ENCODE results near the gene PTPN5.

PTPN5 gene

GRCh38 chr11:18772211-18772610 is 19.4 kb downstream of the PTPN5 start:
- DNase-seq = no peak

GRCh38 chr11:18771266-18772035 is 20.1 kb downstream of the PTPN5 start:
- no peak for DNase-seq

- no peak for DNase-seq
Observed at GRCh38 chr11:18770479-18771125, 21.0 kb downstream of the PTPN5 start.

GRCh38 chr11:18769802-18770456 is 21.7 kb downstream of the PTPN5 start:
- no peak for DNase-seq

GRCh38 chr11:18768978-18769377 is 22.6 kb downstream of the PTPN5 start:
- no peak for DNase-seq

- no peak for DNase-seq
Observed at GRCh38 chr11:18768472-18768901, 23.1 kb downstream of the PTPN5 start.

- no peak for DNase-seq
Observed at GRCh38 chr11:18766015-18766414, 25.6 kb downstream of the PTPN5 start.

- DNase-seq = no peak
Observed at GRCh38 chr11:18765554-18765953, 26.0 kb downstream of the PTPN5 start.

GRCh38 chr11:18761741-18762140 is 29.9 kb downstream of the PTPN5 start:
- DNase-seq = no peak

- no peak for DNase-seq
Observed at GRCh38 chr11:18761144-18761543, 30.5 kb downstream of the PTPN5 start.

- no peak for DNase-seq
Observed at GRCh38 chr11:18757811-18758210, 33.8 kb downstream of the PTPN5 start.

GRCh38 chr11:18756889-18757288 is 34.7 kb downstream of the PTPN5 start:
- DNase-seq = no peak

- DNase-seq = no peak
Observed at GRCh38 chr11:18754308-18754707, 37.3 kb downstream of the PTPN5 start.

- DNase-seq = no peak
Observed at GRCh38 chr11:18752502-18752901, 39.1 kb downstream of the PTPN5 start.

- no peak for DNase-seq
Observed at GRCh38 chr11:18750944-18751343, 40.7 kb downstream of the PTPN5 start.

GRCh38 chr11:18749681-18750319 is 41.8 kb downstream of the PTPN5 start:
- no peak for DNase-seq

- peak; percentile 31 for DNase-seq
Observed at GRCh38 chr11:18748766-18749365, 42.7 kb downstream of the PTPN5 start.

GRCh38 chr11:18745251-18745650 is 46.3 kb downstream of the PTPN5 start:
- DNase-seq = no peak

GRCh38 chr11:18743900-18744514 is 47.6 kb downstream of the PTPN5 start:
- DNase-seq = no peak

GRCh38 chr11:18743365-18743764 is 48.2 kb downstream of the PTPN5 start:
- DNase-seq = no peak

GRCh38 chr11:18741783-18742182 is 49.8 kb downstream of the PTPN5 start:
- no peak for DNase-seq

GRCh38 chr11:18739685-18740084 is 51.9 kb downstream of the PTPN5 start:
- DNase-seq = no peak

- no peak for DNase-seq
Observed at GRCh38 chr11:18737642-18738041, 54.0 kb downstream of the PTPN5 start.
